Chondrocyte (in vitro differentiated cells): ENCODE results near the gene PLA2G4B. TPM values are rescaled to one million over a fixed set of nuclear protein-coding genes. Genes with fewer than 3 reads are reported as not detected.

Source experiments
- DNase-seq: peaks from one replicate; pipeline ENCODE4 v3.0.0; 2021; ENCODE audit warnings: mixed read lengths, low spot score
- H3K27ac Mint-ChIP-seq: one replicate; pipeline ENCODE4 v1.8.0; 2021; ENCODE audit warnings: mild to moderate bottlenecking, moderate library complexity, mixed read lengths; ENCODE audit not compliant: unreplicated experiment
- H3K27me3 Mint-ChIP-seq: 2 replicates; pipeline ENCODE4 v1.8.0; 2021; ENCODE audit warnings: low read depth, mixed read lengths
- H3K36me3 Mint-ChIP-seq: 2 replicates; pipeline ENCODE4 v1.8.0; 2021; ENCODE audit warnings: low read depth, mixed read lengths
- H3K4me1 Mint-ChIP-seq: 2 replicates; pipeline ENCODE4 v1.8.0; 2021; ENCODE audit warnings: low read depth, mild to moderate bottlenecking, mixed read lengths
- H3K4me3 Mint-ChIP-seq: one replicate; pipeline ENCODE4 v1.8.0; 2021; ENCODE audit warnings: mild to moderate bottlenecking, moderate library complexity, mixed read lengths; ENCODE audit not compliant: unreplicated experiment
- H3K9me3 Mint-ChIP-seq: 2 replicates; pipeline ENCODE4 v1.8.0; 2021; ENCODE audit warnings: low read depth, mixed read lengths
- CTCF ChIP-seq: fragments of 200-600 bp; sonication (generic); IDR thresholded peaks from 2 replicates; pipeline ENCODE4 v1.5.0; 2021; ENCODE audit warnings: antibody characterized with exemption, mild to moderate bottlenecking, moderate library complexity
- total RNA-seq: library from RNA; stranded (reverse); gene quantifications from 3 replicates; pipeline ENCODE4 v1.2.1, GENCODE V29; 2021

PLA2G4B gene
- total RNA-seq, 1 donor from 2014 or later: 3.4 TPM

- no peak overlapping the region for H3K27ac Mint-ChIP-seq
- DNase-seq: no peak
These were observed 2.6 kb upstream of the PLA2G4B start for GRCh38 chr15:41836073-41836472.

GRCh38 chr15:41836713-41837454 lies 1.8 kb upstream of the PLA2G4B start:
- Mint-ChIP-seq H3K4me1 (peaks cover 4% of the 10 kb centered on the region), H3K27me3 (no peaks in the 10 kb centered on the region), H3K36me3 (no peaks in the 10 kb centered on the region), H3K9me3 (no peaks in the 10 kb centered on the region), H3K4me3 (no peak overlapping the region), H3K27ac (no peak overlapping the region)
- TF ChIP-seq CTCF: no peak
- no peak for DNase-seq

More at GRCh38 chr15:41836073-41836472, 2.6 kb upstream of the PLA2G4B start:
- Mint-ChIP-seq H3K4me3 (no peak overlapping the region), H3K9me3 (no peaks in the 10 kb centered on the region), H3K27me3 (no peaks in the 10 kb centered on the region), H3K36me3 (no peaks in the 10 kb centered on the region), H3K4me1 (peaks cover 4% of the 10 kb centered on the region)
- TF ChIP-seq CTCF: no peak

- DNase-seq: no peak
- Mint-ChIP-seq H3K4me3 (no peak overlapping the region), H3K27me3 (no peaks in the 10 kb centered on the region), H3K36me3 (no peaks in the 10 kb centered on the region), H3K9me3 (no peaks in the 10 kb centered on the region), H3K27ac (no peak overlapping the region), H3K4me1 (peaks cover 4% of the 10 kb centered on the region)
- no peak for TF ChIP-seq CTCF
These were observed 1.3 kb downstream of the PLA2G4B start for GRCh38 chr15:41839781-41840491.

- Mint-ChIP-seq H3K27ac (no peak overlapping the region), H3K36me3 (peaks cover 1% of the 10 kb centered on the region), H3K4me3 (no peak overlapping the region), H3K4me1 (peaks cover 4% of the 10 kb centered on the region), H3K9me3 (no peaks in the 10 kb centered on the region), H3K27me3 (no peaks in the 10 kb centered on the region)
- TF ChIP-seq CTCF: no peak
- DNase-seq: no peak
These were observed 2.0 kb downstream of the PLA2G4B start for GRCh38 chr15:41840673-41841072.

- Mint-ChIP-seq H3K27ac (no peak overlapping the region), H3K4me3 (no peak overlapping the region)
These were observed 2.5 kb downstream of the PLA2G4B start for GRCh38 chr15:41841131-41841530.

More at GRCh38 chr15:41841131-41841530, 2.5 kb downstream of the PLA2G4B start:
- H3K4me1 Mint-ChIP-seq: no peaks in the 10 kb centered on the region
- no peaks in the 10 kb centered on the region for H3K9me3 Mint-ChIP-seq
- no peak for DNase-seq
- H3K27me3 Mint-ChIP-seq: no peaks in the 10 kb centered on the region
- TF ChIP-seq CTCF: no peak
- H3K36me3 Mint-ChIP-seq: peaks cover 3% of the 10 kb centered on the region
